Measurements from ENCODE around the gene LRRTM4.
"Not testable (repeated sequence)": the region's sequence is repeated elsewhere in the genome, so short reads cannot be mapped to it uniquely, and the experiment has no call there.

The LRRTM4 gene

DNA sequence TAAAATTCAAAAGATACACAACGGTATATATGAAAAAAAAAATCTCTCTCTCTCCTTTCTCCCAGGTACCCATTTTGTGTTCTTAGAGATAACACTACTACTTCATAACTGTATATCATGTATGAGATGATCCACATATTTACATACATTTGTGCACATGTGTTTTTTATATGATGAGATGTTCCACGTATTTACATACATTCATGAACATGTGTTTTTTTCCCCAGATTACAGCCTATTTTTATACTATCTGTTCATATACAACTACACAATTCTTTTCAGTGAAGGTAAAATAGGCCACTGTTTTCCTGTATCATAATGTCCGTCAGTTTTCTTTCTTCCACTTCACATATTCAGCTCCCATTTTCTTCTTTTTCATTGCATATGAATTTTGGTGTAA is 808.9 kb downstream of the LRRTM4 start:
- no peak for DNase-seq

GRCh38 chr2:76711490-76711889 is 810.7 kb downstream of the LRRTM4 start:
- no peak for DNase-seq

DNA sequence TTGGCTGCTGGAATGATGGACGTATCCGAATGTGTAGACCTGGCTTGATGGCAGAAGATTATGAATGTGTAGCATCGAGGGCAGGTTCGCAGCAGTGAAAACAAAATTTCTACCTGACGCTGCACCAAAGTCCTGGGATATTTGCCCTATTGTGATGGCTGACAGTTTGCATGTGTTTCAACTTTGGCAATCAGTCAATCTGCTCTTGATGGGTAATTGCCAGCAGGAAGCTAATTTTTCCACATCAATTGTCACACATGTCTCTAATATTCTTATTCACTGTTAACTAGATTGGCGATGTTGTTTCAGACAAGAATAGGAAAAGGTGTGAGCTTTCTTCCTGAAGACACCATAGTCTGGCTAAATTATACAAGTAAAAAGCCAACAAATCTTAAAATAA is 821.3 kb downstream of the LRRTM4 start:
- DNase-seq = no peak

- DNase-seq = not testable (repeated sequence)
These were observed 824.0 kb downstream of the LRRTM4 start for GRCh38 chr2:76697998-76698713.
